Left ventricle myocardium inferior (tissue), 1 donor: Measurements from ENCODE around the gene LYVE1. TPM values are rescaled to one million over a fixed set of nuclear protein-coding genes. Genes with fewer than 3 reads are reported as not detected.

Experiments used
- DNase-seq: peaks from one replicate; pipeline ENCODE4 v3.0.0-alpha.2; 2020
- H3K27ac ChIP-seq: fragments of 200-600 bp; replicated peaks from 2 replicates; pipeline ENCODE4 v1.8.0; 2021
- H3K27me3 ChIP-seq: fragments of 200-600 bp; 2 replicates; pipeline ENCODE4 v1.8.0; 2021; ENCODE audit warnings: low read depth
- H3K36me3 ChIP-seq: fragments of 200-600 bp; 2 replicates; pipeline ENCODE4 v1.8.0; 2021
- H3K4me1 ChIP-seq: fragments of 200-600 bp; 2 replicates; pipeline ENCODE4 v1.8.0; 2021
- H3K4me3 ChIP-seq: fragments of 200-600 bp; 2 replicates; pipeline ENCODE4 v1.8.0; 2021; ENCODE audit warnings: mild to moderate bottlenecking, moderate library complexity
- H3K9me3 ChIP-seq: fragments of 200-600 bp; replicated peaks from 2 replicates; pipeline ENCODE4 v1.8.0; 2021
- intact Hi-C: fragments of 100-400 bp; cut with micrococcal nuclease; formaldehyde crosslinking; loops from one replicate; pipeline ENCODE4 v1.11.0; 2022
- total RNA-seq: library from RNA; stranded (reverse); fragmentation: NEBNext Ultra II Directional; extraction: Animal tissue kit (Norgen Biotek cat#: 25700); gene quantifications from one replicate; pipeline ENCODE4 v1.2.1, GENCODE V29; 2021
- TF ChIP-seq, protein P1 (sequence below): fragments of 200-600 bp; IDR thresholded peaks from 2 replicates; pipeline ENCODE4 v1.8.0; 2021; ENCODE audit warnings: antibody characterized with exemption, mild to moderate bottlenecking, borderline replicate concordance
- donor health status: DM: no; HTN: yes; CAD: no; lungs with severe emphysema.

Gene LYVE1
- total RNA-seq, 1 donor from 2014 or later, result 41.1 TPM

DNA sequence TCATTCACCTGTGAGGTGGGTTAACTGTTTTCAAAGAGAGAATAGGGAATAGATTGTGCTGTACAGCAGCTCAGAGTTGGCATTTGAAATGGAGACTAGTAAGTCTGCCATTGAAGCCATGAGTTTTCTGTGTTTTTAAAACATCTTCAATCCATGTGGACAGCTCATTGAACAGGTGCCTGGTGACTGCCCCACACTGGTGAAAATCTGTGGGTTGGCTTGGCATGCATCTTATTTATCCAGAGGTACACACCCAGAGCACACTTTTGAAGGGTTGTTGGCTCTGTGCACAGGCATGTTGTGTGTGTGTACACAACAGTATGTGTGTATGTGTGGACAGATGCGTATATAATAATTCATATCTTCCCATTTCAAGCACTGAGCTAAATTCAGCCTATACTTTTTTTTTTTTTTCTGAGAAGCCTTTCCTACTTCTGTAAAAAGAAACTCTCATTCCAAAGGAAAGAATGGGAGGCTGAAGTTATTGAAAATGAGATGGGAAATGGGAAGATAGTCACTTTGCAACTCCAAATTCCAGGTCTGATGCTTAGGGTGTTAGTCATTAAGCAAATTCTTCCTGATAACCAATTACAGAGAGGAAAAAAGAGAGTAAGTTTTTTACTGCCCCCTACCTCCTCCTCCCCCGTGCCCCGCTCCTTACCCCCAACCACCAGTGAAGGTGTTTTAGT lies 7.0 kb upstream of the LYVE1 start:
- intact Hi-C loops, result no loop called here
- H3K4me1 ChIP-seq, result peaks cover 22% of the 10 kb centered on the region
- peaks cover 6% of the 10 kb centered on the region for H3K36me3 ChIP-seq
- no peaks in the 10 kb centered on the region for H3K9me3 ChIP-seq
- TF ChIP-seq, protein P1, sequence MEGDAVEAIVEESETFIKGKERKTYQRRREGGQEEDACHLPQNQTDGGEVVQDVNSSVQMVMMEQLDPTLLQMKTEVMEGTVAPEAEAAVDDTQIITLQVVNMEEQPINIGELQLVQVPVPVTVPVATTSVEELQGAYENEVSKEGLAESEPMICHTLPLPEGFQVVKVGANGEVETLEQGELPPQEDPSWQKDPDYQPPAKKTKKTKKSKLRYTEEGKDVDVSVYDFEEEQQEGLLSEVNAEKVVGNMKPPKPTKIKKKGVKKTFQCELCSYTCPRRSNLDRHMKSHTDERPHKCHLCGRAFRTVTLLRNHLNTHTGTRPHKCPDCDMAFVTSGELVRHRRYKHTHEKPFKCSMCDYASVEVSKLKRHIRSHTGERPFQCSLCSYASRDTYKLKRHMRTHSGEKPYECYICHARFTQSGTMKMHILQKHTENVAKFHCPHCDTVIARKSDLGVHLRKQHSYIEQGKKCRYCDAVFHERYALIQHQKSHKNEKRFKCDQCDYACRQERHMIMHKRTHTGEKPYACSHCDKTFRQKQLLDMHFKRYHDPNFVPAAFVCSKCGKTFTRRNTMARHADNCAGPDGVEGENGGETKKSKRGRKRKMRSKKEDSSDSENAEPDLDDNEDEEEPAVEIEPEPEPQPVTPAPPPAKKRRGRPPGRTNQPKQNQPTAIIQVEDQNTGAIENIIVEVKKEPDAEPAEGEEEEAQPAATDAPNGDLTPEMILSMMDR, result no peak
- no peak overlapping the region for H3K4me3 ChIP-seq
- DNase-seq, result no peak
- no peaks in the 10 kb centered on the region for H3K27me3 ChIP-seq
- H3K27ac ChIP-seq, result no peak overlapping the region

- Histone ChIP-seq H3K9me3 (no peaks in the 10 kb centered on the region), H3K27me3 (no peaks in the 10 kb centered on the region), H3K4me3 (no peak overlapping the region), H3K4me1 (peaks cover 23% of the 10 kb centered on the region), H3K27ac (peak overlapping the region; percentile 17), H3K36me3 (peaks cover 3% of the 10 kb centered on the region)
- no peak for DNase-seq
- intact Hi-C loops, result no loop called here
- TF ChIP-seq, protein P1, result no peak
Observed at GRCh38 chr11:10573556-10573955, 5.1 kb upstream of the LYVE1 start.

- Histone ChIP-seq H3K9me3 (no peaks in the 10 kb centered on the region), H3K4me1 (peaks cover 27% of the 10 kb centered on the region), H3K36me3 (peaks cover 3% of the 10 kb centered on the region), H3K27ac (peak overlapping the region; percentile 31), H3K4me3 (no peak overlapping the region), H3K27me3 (no peaks in the 10 kb centered on the region)
- TF ChIP-seq, protein P1, result no peak
- intact Hi-C loops, result no loop called here
- no peak for DNase-seq
Observed at GRCh38 chr11:10573028-10573427, 4.6 kb upstream of the LYVE1 start.

GRCh38 chr11:10572533-10572932 lies 4.1 kb upstream of the LYVE1 start:
- Histone ChIP-seq H3K9me3 (no peaks in the 10 kb centered on the region), H3K36me3 (no peaks in the 10 kb centered on the region), H3K4me1 (peaks cover 27% of the 10 kb centered on the region), H3K27me3 (no peaks in the 10 kb centered on the region), H3K4me3 (no peak overlapping the region), H3K27ac (peak overlapping the region; percentile 31)
- TF ChIP-seq, protein P1, result no peak
- intact Hi-C loops, result no loop called here
- no peak for DNase-seq

DNA sequence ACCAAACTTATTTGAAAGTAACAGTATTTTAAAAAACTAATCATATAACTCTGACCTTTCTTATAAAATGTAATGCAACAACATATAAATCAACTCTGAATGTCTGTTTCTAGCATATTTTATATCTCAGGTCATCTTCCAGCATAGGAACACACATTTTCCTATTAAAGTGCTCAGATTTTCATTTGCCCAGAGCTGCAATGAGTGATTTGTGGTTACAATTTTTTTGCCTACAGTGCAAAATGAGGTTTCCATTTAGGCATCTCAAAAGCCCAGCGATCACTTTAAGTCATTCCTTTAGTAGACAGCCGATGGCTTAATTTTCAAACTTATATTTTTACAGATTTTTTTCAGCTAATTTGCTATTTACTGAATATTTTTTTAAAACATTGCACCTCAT lies 1.0 kb downstream of the LYVE1 start:
- H3K4me3 ChIP-seq, result peak overlapping the region; percentile 36
- no peaks in the 10 kb centered on the region for H3K9me3 ChIP-seq
- H3K27ac ChIP-seq, result peak overlapping the region; percentile 48
- no peaks in the 10 kb centered on the region for H3K27me3 ChIP-seq
- no peaks in the 10 kb centered on the region for H3K36me3 ChIP-seq
- TF ChIP-seq, protein P1, result no peak
- DNase-seq, result no peak
- intact Hi-C loops, result no loop called here
- H3K4me1 ChIP-seq, result peaks cover 17% of the 10 kb centered on the region
